Cardiac fibroblast (primary cell): ENCODE measurements around the gene HYI.
"Not testable (repeated sequence)": the region's sequence is repeated elsewhere in the genome, so short reads cannot be mapped to it uniquely, and the experiment has no call there.

Experiments
- DNase-seq, 2 donors: peaks; one replicate each; pipeline versions ENCODE4 v3.0.0 to v3.0.0-alpha.2; 2010; ENCODE audit warnings: low read depth in 2 of 2
- H3K4me3 ChIP-seq, 2 donors: replicated peaks in 1 of 2; 1 replicate in 1 of 2; 2 replicates in 1 of 2; pipeline ENCODE4 v1.5.1; 2011; ENCODE audit warnings: low read depth in 2 of 2, low read length in 2 of 2, mild to moderate bottlenecking in 2 of 2, moderate library complexity in 1 of 2
- TF ChIP-seq, protein P1 (sequence below): IDR thresholded peaks from one replicate; pipeline ENCODE4 v1.5.1; 2011; ENCODE audit warnings: low read depth, mild to moderate bottlenecking, low read length, inconsistent platforms

Gene HYI

DNA sequence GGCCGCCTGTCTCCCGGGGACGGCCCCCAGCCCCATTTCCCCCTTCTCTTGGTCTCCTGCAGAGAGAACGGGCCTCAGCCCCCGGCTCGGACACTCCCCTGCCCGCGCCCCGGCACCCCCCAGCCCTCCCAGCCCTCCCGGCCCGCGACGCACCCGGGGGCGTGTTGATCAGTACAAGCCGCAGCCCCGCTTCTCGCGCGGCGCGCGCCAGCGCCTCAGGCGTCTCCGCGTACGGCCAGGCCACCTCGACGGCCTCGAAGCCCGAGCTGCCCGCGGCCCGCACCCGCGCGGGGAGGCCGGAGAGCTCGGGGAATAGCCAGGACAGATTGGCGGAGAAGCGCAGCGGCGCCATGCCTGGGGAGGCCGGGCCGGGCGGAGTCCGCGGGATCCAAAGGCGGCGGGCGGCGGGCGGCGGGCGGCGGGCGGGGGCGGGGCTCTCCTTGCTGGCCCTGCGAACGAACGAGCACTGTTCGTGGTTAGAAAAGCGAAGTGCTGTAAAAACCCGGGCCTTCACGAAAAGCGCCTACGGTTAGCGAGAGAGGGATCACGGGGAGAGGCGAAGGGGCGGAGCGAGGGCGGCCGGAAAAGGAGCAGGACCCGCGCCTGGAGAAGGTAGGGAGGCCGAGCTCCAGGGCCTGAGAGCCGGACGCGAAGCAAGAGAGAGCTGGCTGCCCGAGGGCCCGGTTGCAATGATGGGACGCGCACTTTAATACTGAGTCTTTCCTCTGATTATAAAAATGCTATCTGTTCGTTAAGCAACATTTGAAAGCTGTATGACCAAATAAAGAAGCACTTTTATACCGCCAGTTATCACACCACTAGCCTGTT, at the start of gene HYI:
HYI (minus strand) TSS at position 490 of the 828 bp plus-strand sequence; CDS start at position 352, 138 bp downstream.
- DNase-seq = peak; percentile 83 to 90
- peak within 1 kb of the TSS; percentile 41 to 51 for H3K4me3 ChIP-seq
- TF ChIP-seq, protein P1, sequence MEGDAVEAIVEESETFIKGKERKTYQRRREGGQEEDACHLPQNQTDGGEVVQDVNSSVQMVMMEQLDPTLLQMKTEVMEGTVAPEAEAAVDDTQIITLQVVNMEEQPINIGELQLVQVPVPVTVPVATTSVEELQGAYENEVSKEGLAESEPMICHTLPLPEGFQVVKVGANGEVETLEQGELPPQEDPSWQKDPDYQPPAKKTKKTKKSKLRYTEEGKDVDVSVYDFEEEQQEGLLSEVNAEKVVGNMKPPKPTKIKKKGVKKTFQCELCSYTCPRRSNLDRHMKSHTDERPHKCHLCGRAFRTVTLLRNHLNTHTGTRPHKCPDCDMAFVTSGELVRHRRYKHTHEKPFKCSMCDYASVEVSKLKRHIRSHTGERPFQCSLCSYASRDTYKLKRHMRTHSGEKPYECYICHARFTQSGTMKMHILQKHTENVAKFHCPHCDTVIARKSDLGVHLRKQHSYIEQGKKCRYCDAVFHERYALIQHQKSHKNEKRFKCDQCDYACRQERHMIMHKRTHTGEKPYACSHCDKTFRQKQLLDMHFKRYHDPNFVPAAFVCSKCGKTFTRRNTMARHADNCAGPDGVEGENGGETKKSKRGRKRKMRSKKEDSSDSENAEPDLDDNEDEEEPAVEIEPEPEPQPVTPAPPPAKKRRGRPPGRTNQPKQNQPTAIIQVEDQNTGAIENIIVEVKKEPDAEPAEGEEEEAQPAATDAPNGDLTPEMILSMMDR = no peak

DNA sequence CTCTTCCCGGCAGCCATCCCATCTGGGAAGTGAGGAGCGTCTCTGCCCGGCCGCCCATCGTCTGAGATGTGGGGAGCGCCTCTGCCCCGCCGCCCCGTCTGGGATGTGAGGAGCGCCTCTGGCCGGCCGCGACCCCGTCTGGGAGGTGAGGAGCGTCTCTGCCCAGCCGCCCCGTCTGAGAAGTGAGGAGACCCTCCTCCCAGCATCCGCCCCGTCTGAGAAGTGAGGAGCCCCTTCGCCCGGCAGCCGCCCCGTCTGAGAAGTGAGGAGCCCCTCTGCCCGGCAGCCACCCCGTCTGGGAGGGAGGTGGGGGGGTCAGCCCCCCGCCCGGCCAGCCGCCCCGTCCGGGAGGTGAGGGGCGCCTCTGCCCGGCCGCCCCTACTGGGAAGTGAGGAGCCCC, 48.1 kb upstream of the HYI start:
- not testable (repeated sequence) for H3K4me3 ChIP-seq, DNase-seq

DNA sequence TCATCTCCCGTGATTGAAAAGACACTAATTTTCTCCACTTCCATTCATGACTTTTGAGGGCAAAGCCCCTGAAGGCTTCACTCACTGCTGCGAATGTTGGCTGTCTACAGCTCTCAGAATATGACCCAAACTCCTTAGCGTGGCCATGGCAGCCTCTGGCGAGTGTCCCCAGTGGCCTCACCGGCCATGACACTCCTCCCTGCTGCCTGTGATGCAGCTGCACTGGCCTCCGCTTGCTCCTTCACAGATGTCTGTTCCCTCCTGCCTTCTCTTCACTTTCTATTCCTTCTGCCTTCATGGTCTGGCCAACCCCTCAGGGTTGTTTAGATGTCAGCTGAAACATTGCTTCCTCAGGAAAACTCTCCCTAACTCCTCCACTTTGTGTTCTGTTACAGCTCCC, 46.2 kb upstream of the HYI start:
- TF ChIP-seq, protein P1 = peak; percentile 16
- no peak for DNase-seq
- H3K4me3 ChIP-seq = no peak overlapping the region

DNA sequence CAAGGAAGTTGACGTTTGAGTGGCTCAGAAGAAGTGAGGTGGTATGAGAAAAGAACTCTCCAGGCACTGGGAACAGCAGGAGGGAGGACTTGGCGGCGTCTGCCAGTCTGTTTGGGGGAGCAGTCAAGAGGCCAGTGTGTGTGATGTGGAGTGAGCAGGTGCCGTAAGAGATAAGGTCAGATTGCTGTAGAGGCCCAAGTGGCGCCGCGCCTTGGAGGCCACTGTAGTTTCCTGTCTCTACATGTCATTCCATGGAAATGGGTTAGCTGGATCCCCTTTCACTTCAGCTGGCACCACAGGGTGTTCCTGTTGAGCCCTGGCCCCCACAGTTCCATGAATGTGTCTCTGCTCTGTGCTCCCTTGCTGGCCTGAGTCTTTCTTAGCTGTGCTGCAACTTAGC, 41.5 kb upstream of the HYI start:
- DNase-seq = no peak
- TF ChIP-seq, protein P1 = no peak

DNA sequence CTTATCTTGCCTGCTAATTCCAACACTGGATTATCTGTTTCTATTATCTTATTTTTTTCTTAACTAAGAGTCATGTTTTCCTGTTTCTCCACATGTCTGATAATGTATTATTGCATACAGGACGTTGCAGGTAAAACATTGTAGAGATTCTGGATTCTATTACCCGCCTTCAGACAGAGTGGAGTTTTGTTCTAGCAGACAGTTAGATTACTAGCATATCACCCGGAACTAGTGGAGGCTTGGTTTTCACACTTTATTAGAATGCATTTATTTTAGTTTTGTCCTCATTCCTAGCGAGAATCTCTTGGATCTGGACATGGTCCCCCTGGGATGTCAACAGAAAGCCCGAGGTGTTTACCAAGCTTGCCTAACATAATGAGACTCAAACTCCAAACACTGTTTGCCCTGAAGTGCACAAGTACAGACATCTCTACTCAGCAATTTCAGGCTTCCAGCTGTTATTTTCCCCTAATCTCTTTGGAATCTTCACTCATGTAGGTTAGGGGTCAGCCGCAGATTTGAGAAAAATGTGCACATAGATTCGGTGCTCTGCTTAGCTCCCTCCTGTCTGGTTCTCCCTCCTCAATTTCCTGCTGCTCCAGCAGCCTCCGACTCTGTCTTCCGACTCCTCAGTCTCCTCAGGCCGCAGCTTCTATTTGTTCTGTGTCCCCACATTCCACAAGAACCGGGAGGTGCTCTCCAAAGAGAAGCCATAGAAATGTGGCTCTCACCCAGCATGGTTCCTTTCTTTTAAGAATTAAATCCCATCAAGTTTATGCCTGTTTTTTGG, 40.1 kb upstream of the HYI start:
- no peak overlapping the region for H3K4me3 ChIP-seq
- TF ChIP-seq, protein P1 = no peak
- peak in 1 of 2 donors; percentile 35 for DNase-seq

More for the DNA sequence above, 41.5 kb upstream of the HYI start:
- H3K4me3 ChIP-seq = no peak overlapping the region

GRCh38 chr1:43492826-43493225, 39.1 kb upstream of the HYI start:
- no peak overlapping the region for H3K4me3 ChIP-seq
- TF ChIP-seq, protein P1 = no peak
- DNase-seq = peak; percentile 21 to 61

DNA sequence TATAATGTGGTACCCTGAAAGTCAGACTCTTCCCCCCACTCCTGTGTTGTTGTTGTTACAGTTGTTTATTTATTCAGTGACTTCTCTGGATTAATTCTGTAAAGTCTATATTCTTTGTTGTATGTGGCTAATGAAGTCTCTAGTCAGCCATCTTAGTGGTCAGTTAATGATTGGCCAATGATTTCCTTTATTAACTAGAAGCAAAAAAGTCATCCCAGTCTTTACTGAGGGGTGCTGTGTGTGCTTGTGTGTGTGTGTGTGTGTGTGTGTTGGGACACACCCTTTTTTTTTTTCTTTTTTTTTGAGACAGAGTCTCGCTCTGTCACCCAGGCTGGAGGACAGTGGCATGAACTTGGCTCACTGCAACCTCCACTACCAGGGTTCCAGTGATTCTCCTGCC, 37.3 kb upstream of the HYI start:
- TF ChIP-seq, protein P1 = no peak
- H3K4me3 ChIP-seq = no peak overlapping the region
- no peak for DNase-seq
